Upper lobe of left lung (tissue), 6 donors: ENCODE results near the gene ARHGAP10. TPM values are rescaled to one million over a fixed set of nuclear protein-coding genes. Genes with fewer than 3 reads are reported as not detected.

Experiments used
- ATAC-seq, 2 donors: fragments of 200-7000 bp; cut with Tn5 transposase; one replicate each; pipeline ENCODE4 v1.9.1; 2022; ENCODE audit warnings: mild to moderate bottlenecking in 2 of 2, moderate library complexity in 2 of 2; ENCODE audit not compliant: low FRiP score in 2 of 2
- DNase-seq, 2 donors: peaks; one replicate each; pipeline ENCODE4 v3.0.0-alpha.2; 2019 to 2020
- H3K27ac ChIP-seq, 4 donors: fragments of 200-600 bp; sonication (generic); one replicate each; pipeline ENCODE4 v1.5.1; 2016 to 2019
- H3K27me3 ChIP-seq, 4 donors: fragments of 200-600 bp; sonication (generic); one replicate each; pipeline ENCODE4 v1.5.1; 2017 to 2019
- H3K36me3 ChIP-seq, 4 donors: fragments of 200-600 bp; sonication (generic); one replicate each; pipeline ENCODE4 v1.5.1; 2016 to 2019
- H3K4me1 ChIP-seq, 4 donors: fragments of 200-600 bp; sonication (generic); one replicate each; pipeline ENCODE4 v1.5.1; 2018 to 2019
- H3K4me3 ChIP-seq, 4 donors: fragments of 200-600 bp; sonication (generic); one replicate each; pipeline ENCODE4 v1.5.1; 2017 to 2019; ENCODE audit warnings: mild to moderate bottlenecking in 2 of 4, moderate library complexity in 1 of 4
- H3K9me3 ChIP-seq, 4 donors: fragments of 200-600 bp; sonication (generic); one replicate each; pipeline ENCODE4 v1.5.1; 2018 to 2019
- EP300 ChIP-seq, 4 donors: sonication (generic); formaldehyde crosslinking; IDR thresholded peaks; one replicate each; pipeline ENCODE4 v1.5.1; 2017; ENCODE audit warnings: antibody characterized with exemption in 4 of 4, control low read depth in 2 of 4
- POLR2A ChIP-seq, 4 donors: fragments of 450-650 bp; IDR thresholded peaks; one replicate each; pipeline ENCODE4 v1.5.1; 2016 to 2017; ENCODE audit warnings: antibody characterized with exemption in 4 of 4, mild to moderate bottlenecking in 2 of 4
- POLR2AphosphoS5 ChIP-seq, 2 donors: sonication (generic); formaldehyde crosslinking; IDR thresholded peaks; one replicate each; pipeline ENCODE4 v1.5.1; 2017; ENCODE audit warnings: antibody characterized with exemption in 2 of 2
- WGBS, 2 donors: methylation state at CpG; one replicate each; pipeline ENCODE4 v1.1.5; 2017 to 2018; 5-methylcytosine and 5-hydroxymethylcytosine counted together
- total RNA-seq, 6 donors: library from RNA; depleted of rRNA in 4 of 6; stranded (reverse); fragments of >200 nt in 4 of 6; gene quantifications; one replicate each; pipeline versions ENCODE4 v1.1.0 to v1.2.1, GENCODE V29; 2016 to 2021
- TF ChIP-seq, protein P1 (sequence below), 6 experiments: fragments of 450-650 bp in 4 of 6; fragments of 200-600 bp in 2 of 6; sonication (generic) in 2 of 6; IDR thresholded peaks; one replicate each; pipeline ENCODE4 v1.5.1; 2016 to 2019; ENCODE audit warnings: antibody characterized with exemption in 6 of 6
- donor health status: DM: no; HTN: no; CAD: no; lungs with moderate emphysema.
- donor health status: DM: no; HTN: yes; CAD: no; lungs with severe emphysema.

ARHGAP10 gene
- total RNA-seq, 6 donors from 2014 or later, result 25.9 to 47.1 (median 29.5) TPM

DNA sequence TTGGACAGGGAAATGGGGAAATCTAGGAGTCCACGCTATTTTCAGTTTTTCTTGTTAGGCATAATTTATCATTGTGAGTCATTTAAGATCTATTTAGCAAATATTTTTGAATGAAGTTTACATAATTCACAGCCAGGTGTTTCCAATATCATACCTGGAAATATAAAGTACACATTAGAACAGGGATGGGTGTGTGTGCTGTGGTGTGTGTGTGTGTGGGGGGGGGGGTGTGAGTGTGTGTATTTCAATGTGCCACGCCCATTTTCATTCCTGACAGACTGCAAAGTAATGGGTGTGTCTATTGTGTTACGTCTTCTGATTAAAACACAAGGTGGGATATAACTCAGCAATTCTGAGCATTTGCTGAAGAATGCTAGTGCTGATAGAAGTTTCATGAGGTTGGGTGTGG, 33.2 kb downstream of the ARHGAP10 start:
- H3K27me3 ChIP-seq, result no peaks in the 10 kb centered on the region
- no peak for TF ChIP-seq POLR2A (IDR thresholded peaks at IDR 0.05)
- TF ChIP-seq, protein P1, sequence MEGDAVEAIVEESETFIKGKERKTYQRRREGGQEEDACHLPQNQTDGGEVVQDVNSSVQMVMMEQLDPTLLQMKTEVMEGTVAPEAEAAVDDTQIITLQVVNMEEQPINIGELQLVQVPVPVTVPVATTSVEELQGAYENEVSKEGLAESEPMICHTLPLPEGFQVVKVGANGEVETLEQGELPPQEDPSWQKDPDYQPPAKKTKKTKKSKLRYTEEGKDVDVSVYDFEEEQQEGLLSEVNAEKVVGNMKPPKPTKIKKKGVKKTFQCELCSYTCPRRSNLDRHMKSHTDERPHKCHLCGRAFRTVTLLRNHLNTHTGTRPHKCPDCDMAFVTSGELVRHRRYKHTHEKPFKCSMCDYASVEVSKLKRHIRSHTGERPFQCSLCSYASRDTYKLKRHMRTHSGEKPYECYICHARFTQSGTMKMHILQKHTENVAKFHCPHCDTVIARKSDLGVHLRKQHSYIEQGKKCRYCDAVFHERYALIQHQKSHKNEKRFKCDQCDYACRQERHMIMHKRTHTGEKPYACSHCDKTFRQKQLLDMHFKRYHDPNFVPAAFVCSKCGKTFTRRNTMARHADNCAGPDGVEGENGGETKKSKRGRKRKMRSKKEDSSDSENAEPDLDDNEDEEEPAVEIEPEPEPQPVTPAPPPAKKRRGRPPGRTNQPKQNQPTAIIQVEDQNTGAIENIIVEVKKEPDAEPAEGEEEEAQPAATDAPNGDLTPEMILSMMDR (IDR thresholded peaks at IDR 0.05), result no peak
- no peak for TF ChIP-seq POLR2AphosphoS5 (IDR thresholded peaks at IDR 0.05)
- TF ChIP-seq EP300 (IDR thresholded peaks at IDR 0.05), result no peak
- H3K36me3 ChIP-seq, result no peaks in the 10 kb centered on the region
- DNase-seq (no peak), ATAC-seq (no peak)
- H3K27ac ChIP-seq, result no peak overlapping the region
- 89 to 94% methylated on average over 3 of the region's 3 CpGs for WGBS, 2 donors
- peaks cover 0 to 19% (median 2%) of the 10 kb centered on the region in 4 donors for H3K4me1 ChIP-seq
- no peak overlapping the region for H3K4me3 ChIP-seq
- H3K9me3 ChIP-seq, result no peaks in the 10 kb centered on the region

DNA sequence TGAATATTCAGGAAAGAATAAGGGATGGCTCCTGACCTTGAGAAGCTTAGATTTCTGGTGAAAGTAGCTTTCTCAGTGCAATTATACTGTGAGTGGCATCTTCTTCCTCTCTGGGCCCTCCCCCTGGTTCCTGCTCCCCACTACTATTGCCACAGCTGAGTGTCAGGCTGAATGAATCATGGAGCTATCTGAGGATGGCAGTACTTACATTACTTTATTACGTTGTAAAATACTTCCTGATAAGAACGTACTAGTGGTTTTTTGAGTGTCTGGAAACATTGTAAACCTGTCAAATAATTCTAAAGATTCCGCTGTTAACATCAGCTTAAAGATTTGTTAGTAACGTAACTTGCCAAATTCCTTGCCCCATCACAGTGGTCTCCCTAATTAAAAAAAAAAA, 36.2 kb downstream of the ARHGAP10 start:
- WGBS, 2 donors, result 41 to 51% methylated on average over 4 of the region's 4 CpGs
- Histone ChIP-seq H3K4me3 (no peak overlapping the region), H3K27me3 (no peaks in the 10 kb centered on the region), H3K27ac (no peak overlapping the region), H3K36me3 (no peaks in the 10 kb centered on the region), H3K4me1 (peaks cover 0 to 9% (median 4%) of the 10 kb centered on the region in 4 donors), H3K9me3 (no peaks in the 10 kb centered on the region)
- peak in 1 of 2 donors; percentile 32 for DNase-seq
- TF ChIP-seq, protein P1 (IDR thresholded peaks at IDR 0.05), result no peak
- TF ChIP-seq POLR2A (IDR thresholded peaks at IDR 0.05), result no peak
- TF ChIP-seq POLR2AphosphoS5 (IDR thresholded peaks at IDR 0.05), result no peak
- TF ChIP-seq EP300 (IDR thresholded peaks at IDR 0.05), result no peak
- ATAC-seq, result peak; percentile 40 to 59

DNA sequence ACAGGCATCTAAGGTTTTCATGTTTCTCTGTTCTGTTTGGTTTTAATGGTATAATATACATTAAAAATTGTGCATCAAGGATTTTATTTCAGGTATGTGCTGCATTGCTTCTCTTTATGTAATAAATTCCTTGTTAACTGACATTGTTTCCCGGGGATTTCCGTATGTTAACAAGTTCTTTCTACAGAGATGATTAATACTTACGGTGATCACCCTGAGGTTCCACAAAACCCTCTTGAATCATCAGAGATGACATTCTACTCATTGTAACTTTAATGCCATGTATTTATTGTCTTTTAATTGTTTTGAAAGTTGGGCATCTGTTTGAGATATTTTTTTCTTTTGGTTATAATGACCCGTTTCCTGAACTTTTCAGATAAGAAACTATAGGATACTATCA, 37.5 kb downstream of the ARHGAP10 start:
- Histone ChIP-seq H3K9me3 (no peaks in the 10 kb centered on the region), H3K36me3 (no peaks in the 10 kb centered on the region), H3K27me3 (no peaks in the 10 kb centered on the region), H3K4me3 (no peak overlapping the region), H3K27ac (no peak overlapping the region), H3K4me1 (peaks cover 0 to 9% (median 4%) of the 10 kb centered on the region in 4 donors)
- TF ChIP-seq POLR2AphosphoS5 (IDR thresholded peaks at IDR 0.05) (no peak), POLR2A (IDR thresholded peaks at IDR 0.05) (no peak), EP300 (IDR thresholded peaks at IDR 0.05) (no peak)
- TF ChIP-seq, protein P1 (IDR thresholded peaks at IDR 0.05), result no peak
- DNase-seq, result no peak
- ATAC-seq, result no peak
- WGBS, 2 donors, result 93 to 94% methylated on average over 4 of the region's 4 CpGs

DNA sequence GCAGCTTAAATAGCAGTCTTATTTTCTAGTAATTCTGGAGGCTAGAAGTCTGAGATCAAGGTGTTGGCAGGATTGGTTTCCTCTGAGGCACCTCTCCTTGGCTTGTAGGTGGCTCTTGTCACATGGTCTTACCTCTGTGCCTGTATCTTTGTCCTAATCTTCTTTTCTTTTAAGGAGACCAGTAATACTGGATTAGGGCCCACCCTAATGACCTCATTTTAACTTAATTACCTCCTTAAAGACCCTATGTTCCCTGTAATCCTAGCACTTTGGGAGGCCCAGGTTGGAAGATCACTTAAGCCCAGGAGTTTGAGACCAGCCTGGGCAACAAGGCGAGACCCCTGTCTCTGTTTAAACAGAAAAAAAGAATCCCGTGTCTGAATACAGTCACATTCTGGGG, 38.9 kb downstream of the ARHGAP10 start:
- Histone ChIP-seq H3K4me1 (peaks cover 0 to 9% (median 4%) of the 10 kb centered on the region in 4 donors), H3K9me3 (no peaks in the 10 kb centered on the region)
- TF ChIP-seq POLR2A (IDR thresholded peaks at IDR 0.05), result no peak
- TF ChIP-seq POLR2AphosphoS5 (IDR thresholded peaks at IDR 0.05), result no peak
- TF ChIP-seq, protein P1 (IDR thresholded peaks at IDR 0.05), result no peak
- TF ChIP-seq EP300 (IDR thresholded peaks at IDR 0.05), result no peak

DNA sequence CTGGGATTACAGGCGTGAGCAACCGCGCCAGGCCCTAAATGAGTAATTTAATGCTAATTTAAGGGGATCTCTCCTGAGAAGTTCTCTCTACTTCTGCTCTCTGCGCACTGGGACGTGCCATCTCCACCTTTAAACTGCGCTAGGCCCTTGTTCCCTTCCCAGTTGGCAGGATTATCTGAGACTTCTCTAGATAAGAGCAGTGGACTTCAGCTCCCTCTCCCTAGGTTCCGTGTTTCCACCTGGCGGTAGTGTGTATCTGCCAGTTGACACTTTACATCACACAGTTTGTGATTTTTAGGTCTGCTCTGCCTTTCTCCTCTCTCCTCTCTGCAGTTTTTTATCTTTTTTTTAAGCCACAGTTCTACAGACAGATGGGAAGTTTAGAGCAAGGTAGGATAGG, 40.2 kb downstream of the ARHGAP10 start:
- TF ChIP-seq EP300 (IDR thresholded peaks at IDR 0.05), result no peak
- no peak for TF ChIP-seq POLR2AphosphoS5 (IDR thresholded peaks at IDR 0.05)
- TF ChIP-seq, protein P1 (IDR thresholded peaks at IDR 0.05), result no peak
- TF ChIP-seq POLR2A (IDR thresholded peaks at IDR 0.05), result no peak
- DNase-seq (no peak), ATAC-seq (no peak)
- Histone ChIP-seq H3K4me1 (peaks cover 0 to 9% (median 4%) of the 10 kb centered on the region in 4 donors), H3K27ac (no peak overlapping the region), H3K9me3 (no peaks in the 10 kb centered on the region), H3K27me3 (no peaks in the 10 kb centered on the region), H3K36me3 (no peaks in the 10 kb centered on the region), H3K4me3 (no peak overlapping the region)
- WGBS, 2 donors, result 77 to 85% methylated on average over 8 of the region's 8 CpGs

More for the DNA sequence above, 38.9 kb downstream of the ARHGAP10 start:
- Histone ChIP-seq H3K27me3 (no peaks in the 10 kb centered on the region), H3K4me3 (no peak overlapping the region), H3K27ac (no peak overlapping the region), H3K36me3 (no peaks in the 10 kb centered on the region)
- ATAC-seq (no peak), DNase-seq (no peak)
- WGBS, 2 donors, result 95 to 96% methylated on average over 2 of the region's 2 CpGs
